Activated T-helper 2 cell treated with anti-CD3 and anti-CD28 coated beads, Interferon-gamma antibody, Interleukin-2, Interleukin-4, amounts not matched to agents 10 μg/mL and 5 μg/mL and 100 μg/mL, durations not matched to agents 14 hours and 24 hours and 36 hours (primary cell): ENCODE results near the gene CD247. TPM values are rescaled to one million over a fixed set of nuclear protein-coding genes. Genes with fewer than 3 reads are reported as not detected.
"Not testable (repeated sequence)": the region's sequence is repeated elsewhere in the genome, so short reads cannot be mapped to it uniquely, and the experiment has no call there.

ENCODE experiments used
- DNase-seq: peaks from one replicate; pipeline ENCODE4 v3.0.0; 2021; ENCODE audit warnings: low spot score
- H3K27ac Mint-ChIP-seq: one replicate; pipeline ENCODE4 v1.8.0; 2021; ENCODE audit warnings: mixed read lengths
- H3K27me3 Mint-ChIP-seq: one replicate; pipeline ENCODE4 v1.8.0; 2021; ENCODE audit warnings: low read depth, mixed read lengths
- H3K36me3 Mint-ChIP-seq: one replicate; pipeline ENCODE4 v1.8.0; 2021; ENCODE audit warnings: low read depth, mixed read lengths
- H3K4me1 Mint-ChIP-seq: one replicate; pipeline ENCODE4 v1.8.0; 2021; ENCODE audit warnings: low read depth, mixed read lengths
- H3K4me3 Mint-ChIP-seq: one replicate; pipeline ENCODE4 v1.8.0; 2021; ENCODE audit warnings: low read depth, mild to moderate bottlenecking, moderate library complexity, mixed read lengths
- H3K9me3 Mint-ChIP-seq: one replicate; pipeline ENCODE4 v1.8.0; 2021; ENCODE audit warnings: mixed read lengths
- intact Hi-C: fragments of 100-400 bp; cut with micrococcal nuclease; formaldehyde crosslinking; loops from one replicate; pipeline ENCODE4 v1.15.1; 2023
- total RNA-seq: library from RNA; stranded (reverse); gene quantifications from 2 replicates; pipeline ENCODE4 v1.2.3, GENCODE V29; 2022

Gene CD247
- 193 and 196 TPM in 2 replicates for total RNA-seq

GRCh38 chr1:167518331-167518700 lies at the start of gene CD247:
TSS of gene CD247 (minus strand) at chr1:167518529. CDS start at chr1:167518465, 64 bp downstream.
- H3K4me3 Mint-ChIP-seq, result peak within 1 kb of the TSS; percentile 95
- H3K4me1 Mint-ChIP-seq, result peaks cover 36% of the 10 kb centered on the region
- no peaks in the 10 kb centered on the region for H3K9me3 Mint-ChIP-seq
- H3K27me3 Mint-ChIP-seq, result peaks cover 6% of the 10 kb centered on the region
- H3K36me3 Mint-ChIP-seq, result peaks cover 49% of the 10 kb centered on the region
- peak within 1 kb of the TSS; percentile 99 for H3K27ac Mint-ChIP-seq
- DNase-seq, result peak; percentile 70
- intact Hi-C loops, result loop anchor here (1.0 to 5.0 kb wide), 4 partner anchors 46 to 296 kb away; no protein-coding TSS in a partner anchor

DNA sequence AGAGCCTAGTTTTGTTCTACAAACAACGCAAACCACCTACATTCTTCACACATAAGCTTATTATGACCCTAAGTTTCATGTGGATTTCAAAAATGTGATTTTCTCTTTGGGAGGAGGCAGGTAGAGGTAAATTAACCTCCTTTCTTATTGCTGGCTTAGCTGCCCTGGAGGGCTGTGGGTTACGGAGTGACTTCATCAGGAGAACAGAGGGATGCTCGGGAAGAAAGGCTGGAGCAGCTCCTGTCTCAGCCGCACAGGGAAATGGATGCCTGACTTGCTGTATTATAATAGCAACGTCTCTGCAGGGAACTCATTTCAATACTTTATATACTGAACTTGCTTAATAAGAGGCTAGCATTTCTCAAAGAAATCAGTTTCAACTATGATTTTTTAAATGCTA lies 49.3 kb upstream of the CD247 start:
- Mint-ChIP-seq H3K36me3 (no peaks in the 10 kb centered on the region), H3K4me1 (peaks cover 2% of the 10 kb centered on the region), H3K27ac (no peak overlapping the region), H3K4me3 (no peak overlapping the region), H3K9me3 (no peaks in the 10 kb centered on the region), H3K27me3 (peaks cover 2% of the 10 kb centered on the region)
- intact Hi-C loops, result no loop called here
- DNase-seq, result no peak

GRCh38 chr1:167566766-167567165 lies 48.4 kb upstream of the CD247 start:
- H3K4me1 Mint-ChIP-seq, result peaks cover 2% of the 10 kb centered on the region

GRCh38 chr1:167565922-167566321 lies 47.6 kb upstream of the CD247 start:
- no peak for DNase-seq
- Mint-ChIP-seq H3K4me1 (peaks cover 2% of the 10 kb centered on the region), H3K27me3 (peaks cover 2% of the 10 kb centered on the region), H3K27ac (no peak overlapping the region), H3K36me3 (no peaks in the 10 kb centered on the region), H3K4me3 (no peak overlapping the region), H3K9me3 (no peaks in the 10 kb centered on the region)
- intact Hi-C loops, result no loop called here

More at GRCh38 chr1:167566766-167567165, 48.4 kb upstream of the CD247 start:
- Mint-ChIP-seq H3K27ac (no peak overlapping the region), H3K27me3 (peaks cover 2% of the 10 kb centered on the region), H3K9me3 (no peaks in the 10 kb centered on the region), H3K36me3 (no peaks in the 10 kb centered on the region), H3K4me3 (no peak overlapping the region)
- intact Hi-C loops, result no loop called here
- no peak for DNase-seq

DNA sequence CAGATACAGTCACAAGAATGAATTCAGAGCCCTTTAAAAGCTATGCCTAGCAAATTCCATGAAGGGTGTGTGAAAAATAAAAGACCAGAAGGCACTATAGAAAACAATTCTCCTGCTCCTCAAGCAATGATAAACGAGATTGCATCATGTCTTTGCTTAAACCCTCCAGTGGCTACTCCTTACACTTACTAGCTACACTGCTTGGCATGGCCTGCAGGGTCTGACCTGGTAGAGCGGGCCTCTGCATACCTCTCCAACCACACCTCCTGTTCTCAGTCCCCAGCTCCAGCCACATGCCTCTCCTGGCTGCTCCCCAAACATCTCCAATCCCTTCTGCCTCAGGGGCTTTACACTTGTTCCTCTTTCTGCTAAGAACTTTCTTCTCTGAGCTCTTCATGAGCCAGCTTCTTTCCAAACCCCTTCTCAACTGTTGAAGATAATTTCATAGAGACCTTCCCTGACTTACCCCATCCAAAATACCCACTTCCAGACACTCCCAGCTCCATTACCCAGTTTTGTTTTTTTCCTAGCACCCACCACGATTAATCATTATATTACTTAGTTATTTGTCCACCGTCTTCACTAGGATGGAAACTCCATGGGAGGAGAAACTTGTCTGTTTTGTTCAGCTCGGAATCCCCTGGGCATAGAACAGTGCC lies 46.4 kb upstream of the CD247 start:
- Mint-ChIP-seq H3K9me3 (no peaks in the 10 kb centered on the region), H3K36me3 (no peaks in the 10 kb centered on the region), H3K4me1 (peaks cover 2% of the 10 kb centered on the region), H3K27me3 (peaks cover 3% of the 10 kb centered on the region), H3K27ac (no peak overlapping the region), H3K4me3 (no peak overlapping the region)
- DNase-seq, result no peak
- intact Hi-C loops, result no loop called here

DNA sequence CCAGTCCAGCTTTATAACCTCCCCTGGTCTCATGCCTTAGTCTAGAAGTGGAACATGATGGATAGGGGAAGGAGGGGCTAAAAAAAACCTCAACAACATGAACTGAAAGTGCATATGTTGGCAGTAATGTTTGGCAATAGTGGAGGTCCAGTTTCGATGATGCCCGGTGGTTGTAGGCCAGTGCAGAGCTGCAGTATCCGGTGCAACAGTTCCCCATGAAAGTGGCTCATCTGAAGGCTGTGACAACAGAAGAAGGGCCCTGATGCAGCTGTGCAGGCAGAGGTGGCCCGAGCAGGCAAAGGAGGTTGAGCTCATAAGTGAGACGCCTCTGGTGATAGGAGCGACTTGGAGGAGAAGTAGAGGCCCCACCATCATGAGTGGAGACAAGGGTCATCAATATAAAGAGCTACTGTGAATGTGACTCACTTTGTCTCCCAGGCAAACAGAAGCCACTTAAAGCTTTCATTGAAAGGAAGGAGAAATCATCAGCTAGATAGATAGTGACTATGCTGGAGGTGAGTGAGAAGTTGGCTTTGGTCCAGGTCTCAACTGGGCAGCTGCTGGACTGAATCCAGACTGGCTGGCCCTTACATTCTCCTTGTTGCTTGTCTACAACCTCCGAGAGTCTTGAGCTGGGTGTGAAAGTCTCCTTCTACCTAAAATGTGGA lies 45.4 kb upstream of the CD247 start:
- H3K27ac Mint-ChIP-seq, result no peak overlapping the region
- no peak overlapping the region for H3K4me3 Mint-ChIP-seq
- DNase-seq, result no peak
- no peaks in the 10 kb centered on the region for H3K36me3 Mint-ChIP-seq
- H3K27me3 Mint-ChIP-seq, result peaks cover 5% of the 10 kb centered on the region
- peaks cover 2% of the 10 kb centered on the region for H3K4me1 Mint-ChIP-seq
- intact Hi-C loops, result no loop called here
- H3K9me3 Mint-ChIP-seq, result no peaks in the 10 kb centered on the region

DNA sequence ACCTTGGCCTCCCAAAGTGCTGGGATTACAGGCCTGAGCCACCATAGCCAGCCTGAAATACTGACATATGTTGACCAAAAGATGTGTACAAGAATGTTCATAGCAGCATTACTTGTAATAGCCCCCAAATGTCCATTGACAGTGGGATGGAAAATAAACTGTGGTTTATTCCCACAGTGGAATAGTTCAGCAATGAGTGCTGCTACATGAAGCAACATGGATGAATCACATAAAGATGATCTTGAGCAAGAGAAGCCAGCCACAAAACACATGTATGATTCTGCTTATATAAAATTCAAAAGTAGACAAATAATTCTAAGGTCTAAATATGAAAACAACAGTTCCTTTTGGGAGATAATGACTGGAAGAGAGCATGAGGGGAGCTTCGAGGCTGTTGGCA lies 44.4 kb upstream of the CD247 start:
- H3K9me3 Mint-ChIP-seq, result no peaks in the 10 kb centered on the region
- no peak overlapping the region for H3K4me3 Mint-ChIP-seq
- H3K27ac Mint-ChIP-seq, result no peak overlapping the region
- H3K36me3 Mint-ChIP-seq, result no peaks in the 10 kb centered on the region
- peaks cover 11% of the 10 kb centered on the region for H3K27me3 Mint-ChIP-seq
- DNase-seq, result no peak
- peaks cover 2% of the 10 kb centered on the region for H3K4me1 Mint-ChIP-seq
- intact Hi-C loops, result no loop called here

DNA sequence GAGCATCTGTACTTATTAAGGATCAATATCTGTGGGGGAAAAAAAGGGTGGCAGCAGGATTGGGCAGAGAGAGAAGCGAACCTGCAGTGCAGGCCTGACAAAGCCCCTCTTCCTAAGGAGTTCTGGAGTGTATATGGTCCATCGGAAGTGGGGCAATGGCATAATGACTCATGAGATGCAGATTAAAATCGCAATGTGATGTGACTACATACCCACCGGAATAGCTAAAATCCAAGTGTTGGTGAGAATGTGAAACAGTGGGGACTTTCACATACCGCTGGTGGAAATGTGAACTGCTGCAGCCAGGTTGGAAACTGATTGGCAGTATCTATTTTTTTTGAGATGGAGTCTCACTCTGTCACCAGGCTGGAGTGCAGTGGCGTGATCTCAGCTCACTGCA lies 43.4 kb upstream of the CD247 start:
- Mint-ChIP-seq H3K27ac (no peak overlapping the region), H3K9me3 (no peaks in the 10 kb centered on the region), H3K36me3 (no peaks in the 10 kb centered on the region), H3K4me1 (peaks cover 2% of the 10 kb centered on the region), H3K4me3 (no peak overlapping the region), H3K27me3 (peaks cover 12% of the 10 kb centered on the region)
- no peak for DNase-seq
- intact Hi-C loops, result no loop called here

DNA sequence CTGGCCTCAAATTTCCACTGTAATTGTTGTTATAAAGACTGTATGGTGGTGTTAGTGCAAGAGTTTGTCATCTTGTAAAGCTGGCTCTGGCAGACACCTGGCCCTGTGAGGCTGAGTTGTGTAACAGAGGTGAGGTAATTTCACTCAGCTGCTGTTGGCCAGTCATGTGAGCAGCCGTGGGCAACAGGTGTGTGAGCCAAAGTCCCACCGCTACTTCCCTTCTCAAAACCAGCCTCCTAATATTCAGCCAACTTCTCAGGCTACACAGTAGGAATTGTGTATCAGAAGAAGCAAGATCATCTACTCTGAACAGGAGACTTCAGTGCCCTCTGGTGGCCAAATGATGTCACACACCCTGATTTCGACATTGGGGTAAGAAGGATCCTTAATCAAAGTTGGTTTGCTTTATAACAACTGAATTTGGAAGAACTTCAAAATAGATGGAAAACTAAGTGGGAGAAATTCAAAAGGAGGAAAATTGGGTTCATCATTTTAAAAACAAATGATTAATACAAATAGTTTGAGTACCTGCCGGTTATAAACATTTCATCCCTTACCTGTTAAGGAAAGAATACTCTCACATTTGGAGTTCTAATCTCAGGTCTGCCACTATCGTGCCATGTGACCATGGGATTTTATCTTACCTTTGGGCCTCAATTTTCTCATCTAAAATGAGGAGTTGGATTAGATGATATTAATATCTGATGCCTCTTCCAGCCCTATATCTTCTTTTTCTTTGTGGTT lies 37.8 kb upstream of the CD247 start:
- intact Hi-C loops, result loop anchor here (1.0 to 5.0 kb wide), 3 partner anchors 81 to 489 kb away; no protein-coding TSS in a partner anchor
- no peak overlapping the region for H3K4me3 Mint-ChIP-seq
- H3K4me1 Mint-ChIP-seq, result peaks cover 19% of the 10 kb centered on the region
- H3K27me3 Mint-ChIP-seq, result peaks cover 14% of the 10 kb centered on the region
- H3K27ac Mint-ChIP-seq, result no peak overlapping the region
- no peaks in the 10 kb centered on the region for H3K9me3 Mint-ChIP-seq
- H3K36me3 Mint-ChIP-seq, result no peaks in the 10 kb centered on the region
- peak; percentile 57 for DNase-seq

DNA sequence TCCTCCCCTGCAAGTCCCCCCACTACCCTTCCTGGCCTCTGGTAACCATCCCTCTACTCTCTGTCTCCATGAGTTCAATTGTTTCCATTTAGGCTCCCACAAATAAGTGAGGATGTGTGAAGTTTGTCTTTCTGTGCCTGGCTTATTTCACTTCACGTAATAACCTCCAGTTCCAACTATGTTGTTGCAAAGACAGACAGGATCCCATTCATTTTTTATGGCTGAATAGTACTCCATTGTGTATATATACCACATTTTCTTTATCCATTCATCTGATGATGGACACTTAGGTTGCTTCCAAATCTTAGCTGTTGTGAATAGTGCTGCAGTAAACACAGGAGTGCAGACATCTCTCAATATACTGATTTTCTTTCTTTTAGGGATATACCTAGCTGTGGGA lies 36.7 kb upstream of the CD247 start:
- not testable (repeated sequence) for H3K4me3 Mint-ChIP-seq, H3K27ac Mint-ChIP-seq, DNase-seq, H3K36me3 Mint-ChIP-seq, H3K9me3 Mint-ChIP-seq
- intact Hi-C loops, result loop anchor here (5.0 kb wide), 1 partner anchor 488 kb away; no protein-coding TSS in a partner anchor
- peaks cover 12% of the 10 kb centered on the region for H3K27me3 Mint-ChIP-seq
- peaks cover 27% of the 10 kb centered on the region for H3K4me1 Mint-ChIP-seq

DNA sequence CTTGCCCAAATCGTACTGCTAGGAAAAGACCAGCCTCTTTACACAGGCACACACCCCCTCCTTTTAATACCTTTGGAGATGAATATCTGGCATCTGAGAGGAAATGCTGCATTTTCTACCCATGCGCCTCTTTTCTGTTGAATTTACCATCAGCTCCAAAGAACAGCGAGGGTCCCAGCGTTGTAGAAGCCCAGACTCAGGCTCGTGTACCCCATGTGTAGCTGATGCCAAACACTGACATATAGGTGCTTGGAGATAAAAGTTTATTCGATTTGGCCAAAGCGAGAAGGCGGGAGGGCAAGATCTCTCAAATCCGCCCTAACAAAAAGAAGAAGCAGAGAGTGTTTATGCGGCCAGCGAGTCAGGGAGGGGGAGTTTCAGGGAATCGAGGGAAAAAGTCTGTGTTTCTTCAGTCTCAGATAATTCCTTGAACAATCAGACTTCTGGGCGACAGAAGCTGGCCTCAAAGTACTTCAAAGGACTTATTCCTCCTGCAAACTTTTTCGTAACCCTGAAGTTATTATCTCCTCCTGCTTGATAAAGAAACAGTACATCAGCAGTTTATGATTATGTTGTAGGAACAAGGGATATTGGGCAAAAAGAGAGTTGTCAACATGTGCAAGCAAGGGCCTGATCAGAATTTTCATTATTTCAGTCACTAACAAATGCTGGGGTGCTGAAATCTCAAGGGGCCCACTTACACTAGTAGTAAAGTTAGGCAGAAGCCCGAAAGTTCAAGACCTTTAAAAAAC lies 35.9 kb upstream of the CD247 start:
- peak overlapping the region; percentile 86 for H3K4me3 Mint-ChIP-seq
- no peak overlapping the region for H3K27ac Mint-ChIP-seq
- H3K27me3 Mint-ChIP-seq, result peaks cover 8% of the 10 kb centered on the region
- intact Hi-C loops, result loop anchor here (5.0 kb wide), 2 partner anchors 332 to 383 kb away; partner anchors contain the start of genes DCAF6, MPC2 and POU2F1
- H3K4me1 Mint-ChIP-seq, result peaks cover 27% of the 10 kb centered on the region
- DNase-seq, result no peak
- no peaks in the 10 kb centered on the region for H3K36me3 Mint-ChIP-seq
- no peaks in the 10 kb centered on the region for H3K9me3 Mint-ChIP-seq
